SJSA1 (cell line): ENCODE data around the gene MAP4K4. TPM values are rescaled to one million over a fixed set of nuclear protein-coding genes. Genes with fewer than 3 reads are reported as not detected.
"Not testable (repeated sequence)": the region's sequence is repeated elsewhere in the genome, so short reads cannot be mapped to it uniquely, and the experiment has no call there.

Experiments used
- DNase-seq, 2 experiments: peaks; one replicate each; pipeline ENCODE4 v3.0.0-alpha.2; 2015 to 2020; ENCODE audit warnings: low spot score in 2 of 2, low read depth in 1 of 2
- H3K27ac ChIP-seq: fragments of 250-450 bp; sonication (Bioruptor Pico); 2 replicates; pipeline ENCODE4 v1.5.1; 2020; ENCODE audit warnings: mild to moderate bottlenecking, moderate library complexity
- H3K27me3 ChIP-seq: fragments of 250-450 bp; sonication (Bioruptor Pico); replicated peaks from 2 replicates; pipeline ENCODE4 v1.5.1; 2020; ENCODE audit warnings: mild to moderate bottlenecking, moderate library complexity
- H3K36me3 ChIP-seq: fragments of 250-450 bp; sonication (Bioruptor Pico); 2 replicates; pipeline ENCODE4 v1.5.1; 2020; ENCODE audit warnings: mild to moderate bottlenecking
- H3K4me1 ChIP-seq: fragments of 250-450 bp; sonication (Bioruptor Pico); replicated peaks from 2 replicates; pipeline ENCODE4 v1.6.1; 2021; ENCODE audit warnings: mild to moderate bottlenecking
- H3K4me3 ChIP-seq: fragments of 250-450 bp; sonication (Bioruptor Pico); 2 replicates; pipeline ENCODE4 v1.5.1; 2020; ENCODE audit warnings: mild to moderate bottlenecking
- H3K9me3 ChIP-seq: fragments of 250-450 bp; sonication (Bioruptor Pico); replicated peaks from 2 replicates; pipeline ENCODE4 v1.5.1; 2020; ENCODE audit warnings: mild to moderate bottlenecking
- total RNA-seq: library from RNA; depleted of rRNA; stranded (reverse); fragments of >200 nt; shearing (Covaris generic); gene quantifications from 2 replicates; pipeline ENCODE4 v1.2.3, GENCODE V29; 2014

MAP4K4 gene
- total RNA-seq, 1 experiment from 2014 or later = 83.1 TPM

GRCh38 chr2:101748000-101748399 lies 50.5 kb downstream of the MAP4K4 start:
- Histone ChIP-seq H3K9me3 (no peaks in the 10 kb centered on the region), H3K27me3 (no peaks in the 10 kb centered on the region), H3K4me1 (peaks cover 61% of the 10 kb centered on the region), H3K4me3 (no peak overlapping the region), H3K27ac (no peak overlapping the region), H3K36me3 (peaks cover 8% of the 10 kb centered on the region)
- DNase-seq = no peak

GRCh38 chr2:101748462-101748861 lies 51.0 kb downstream of the MAP4K4 start:
- DNase-seq, H3K9me3 ChIP-seq, H3K27me3 ChIP-seq, H3K36me3 ChIP-seq, H3K27ac ChIP-seq, H3K4me3 ChIP-seq: not testable (repeated sequence)
- peaks cover 66% of the 10 kb centered on the region for H3K4me1 ChIP-seq

GRCh38 chr2:101750688-101751087 lies 53.2 kb downstream of the MAP4K4 start:
- Histone ChIP-seq H3K27me3 (no peaks in the 10 kb centered on the region), H3K4me1 (peaks cover 79% of the 10 kb centered on the region), H3K27ac (peak overlapping the region; percentile 4; the same call in 1 of the 2 replicates), H3K4me3 (no peak overlapping the region), H3K9me3 (no peaks in the 10 kb centered on the region), H3K36me3 (peaks cover 8% of the 10 kb centered on the region)
- no peak for DNase-seq

- Histone ChIP-seq H3K27me3 (no peaks in the 10 kb centered on the region), H3K9me3 (no peaks in the 10 kb centered on the region), H3K36me3 (peaks cover 8% of the 10 kb centered on the region), H3K4me1 (peaks cover 72% of the 10 kb centered on the region), H3K4me3 (no peak overlapping the region), H3K27ac (peak overlapping the region; percentile 4; the same call in 1 of the 2 replicates)
- DNase-seq = no peak
These were observed 53.8 kb downstream of the MAP4K4 start for GRCh38 chr2:101751276-101751815.

- no peaks in the 10 kb centered on the region for H3K9me3 ChIP-seq
- peaks cover 8% of the 10 kb centered on the region for H3K36me3 ChIP-seq
- no peak for DNase-seq
- no peaks in the 10 kb centered on the region for H3K27me3 ChIP-seq
- peak overlapping the region; percentile 28 for H3K27ac ChIP-seq
- no peak overlapping the region for H3K4me3 ChIP-seq
- H3K4me1 ChIP-seq = peaks cover 65% of the 10 kb centered on the region
These were observed 54.5 kb downstream of the MAP4K4 start for GRCh38 chr2:101751875-101752619.

GRCh38 chr2:101752716-101753616 lies 55.5 kb downstream of the MAP4K4 start:
- no peak overlapping the region for H3K4me3 ChIP-seq
- H3K9me3 ChIP-seq = no peaks in the 10 kb centered on the region
- peak overlapping the region; percentile 28 for H3K27ac ChIP-seq
- peaks cover 63% of the 10 kb centered on the region for H3K4me1 ChIP-seq
- peaks cover 8% of the 10 kb centered on the region for H3K36me3 ChIP-seq
- DNase-seq = peak in 1 of 2 experiments; percentile 66
- H3K27me3 ChIP-seq = no peaks in the 10 kb centered on the region

GRCh38 chr2:101753720-101754490 lies 56.4 kb downstream of the MAP4K4 start:
- Histone ChIP-seq H3K27ac (peak overlapping the region; percentile 54), H3K9me3 (no peaks in the 10 kb centered on the region), H3K4me1 (peaks cover 66% of the 10 kb centered on the region), H3K36me3 (peaks cover 8% of the 10 kb centered on the region), H3K27me3 (no peaks in the 10 kb centered on the region), H3K4me3 (no peak overlapping the region)
- DNase-seq = no peak

GRCh38 chr2:101754618-101755017 lies 57.1 kb downstream of the MAP4K4 start:
- peak in 1 of 2 experiments; percentile 58 for DNase-seq
- Histone ChIP-seq H3K9me3 (no peaks in the 10 kb centered on the region), H3K27me3 (no peaks in the 10 kb centered on the region), H3K4me3 (no peak overlapping the region), H3K27ac (peak overlapping the region; percentile 54), H3K4me1 (peaks cover 69% of the 10 kb centered on the region), H3K36me3 (peaks cover 8% of the 10 kb centered on the region)

GRCh38 chr2:101756266-101756665 lies 58.8 kb downstream of the MAP4K4 start:
- peaks cover 63% of the 10 kb centered on the region for H3K4me1 ChIP-seq
- H3K27ac ChIP-seq = no peak overlapping the region
- no peaks in the 10 kb centered on the region for H3K27me3 ChIP-seq

GRCh38 chr2:101758001-101758400 lies 60.5 kb downstream of the MAP4K4 start:
- peaks cover 59% of the 10 kb centered on the region for H3K4me1 ChIP-seq
- no peaks in the 10 kb centered on the region for H3K36me3 ChIP-seq
- no peak overlapping the region for H3K4me3 ChIP-seq
- H3K9me3 ChIP-seq = no peaks in the 10 kb centered on the region
- no peaks in the 10 kb centered on the region for H3K27me3 ChIP-seq
- DNase-seq = peak in 1 of 2 experiments; percentile 56
- peak overlapping the region; percentile 98 for H3K27ac ChIP-seq

More at GRCh38 chr2:101756266-101756665, 58.8 kb downstream of the MAP4K4 start:
- no peak for DNase-seq
- Histone ChIP-seq H3K9me3 (no peaks in the 10 kb centered on the region), H3K36me3 (peaks cover 4% of the 10 kb centered on the region), H3K4me3 (no peak overlapping the region)

- H3K27me3 ChIP-seq = no peaks in the 10 kb centered on the region
- peak; percentile 82 to 94 for DNase-seq
- H3K4me1 ChIP-seq = peaks cover 59% of the 10 kb centered on the region
- peak overlapping the region; percentile 9; the same call in 1 of the 2 replicates for H3K4me3 ChIP-seq
- no peaks in the 10 kb centered on the region for H3K36me3 ChIP-seq
- peak overlapping the region; percentile 98 for H3K27ac ChIP-seq
- no peaks in the 10 kb centered on the region for H3K9me3 ChIP-seq
These were observed 61.7 kb downstream of the MAP4K4 start for GRCh38 chr2:101759162-101759561.

GRCh38 chr2:101762451-101763171 lies 65.1 kb downstream of the MAP4K4 start:
- H3K4me3 ChIP-seq = no peak overlapping the region
- no peak overlapping the region for H3K27ac ChIP-seq
- no peaks in the 10 kb centered on the region for H3K27me3 ChIP-seq
- no peaks in the 10 kb centered on the region for H3K36me3 ChIP-seq
- peaks cover 62% of the 10 kb centered on the region for H3K4me1 ChIP-seq
- H3K9me3 ChIP-seq = no peaks in the 10 kb centered on the region
- no peak for DNase-seq
